RWPE1 (cell line): ENCODE results near the gene OSBPL9.
A peak's percentile ranks its signal among the peaks of the same experiment; 100 is the strongest.
"Not testable (repeated sequence)": the region's sequence is repeated elsewhere in the genome, so short reads cannot be mapped to it uniquely, and the experiment has no call there.

Experiments used
- CTCF ChIA-PET: fragments of 350-600 bp; sonication (Branson Sonifier 250); formaldehyde crosslinking; extraction: SDS; loops from one replicate; lab custom pipeline; 2021; lab: Yijun Ruan, JAX
- POLR2A ChIA-PET: fragments of 400-600 bp; formaldehyde crosslinking; extraction: SDS; loops from one replicate; lab custom pipeline; 2020; ENCODE audit warnings: antibody characterized with exemption; ENCODE audit not compliant: low non-redundant PET; lab: Yijun Ruan, JAX
- DNase-seq: peaks from one replicate; pipeline ENCODE4 v3.0.0; 2012; ENCODE audit warnings: low spot score
- H3K27ac ChIP-seq: fragments of 450-650 bp; 2 replicates; pipeline ENCODE4 v1.5.1; 2017
- TF ChIP-seq, protein P1 (sequence below): fragments of 450-650 bp; conservative IDR thresholded peaks from 2 replicates; pipeline ENCODE4 v1.5.1; 2017; ENCODE audit warnings: low read depth, mild to moderate bottlenecking

OSBPL9 gene

DNA sequence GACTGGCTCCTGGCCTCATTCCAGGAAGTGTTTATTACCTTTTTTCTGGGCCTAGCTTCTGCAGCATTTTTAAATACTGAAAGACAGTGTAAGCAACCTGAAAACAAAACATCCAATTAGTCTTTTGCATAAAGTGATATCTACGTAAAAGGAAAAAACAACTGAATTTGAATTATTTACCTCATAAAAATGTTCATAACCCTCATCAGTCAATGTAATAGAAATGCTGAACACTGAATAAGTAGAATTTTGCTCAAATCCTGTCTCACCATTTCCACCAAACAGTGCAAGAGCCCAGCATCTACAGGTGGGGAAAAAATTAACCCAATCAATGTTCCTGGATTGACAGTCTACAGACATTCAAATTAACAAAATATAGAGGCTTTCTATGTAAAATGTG lies 197.6 kb downstream of the OSBPL9 start:
- TF ChIP-seq, protein P1, sequence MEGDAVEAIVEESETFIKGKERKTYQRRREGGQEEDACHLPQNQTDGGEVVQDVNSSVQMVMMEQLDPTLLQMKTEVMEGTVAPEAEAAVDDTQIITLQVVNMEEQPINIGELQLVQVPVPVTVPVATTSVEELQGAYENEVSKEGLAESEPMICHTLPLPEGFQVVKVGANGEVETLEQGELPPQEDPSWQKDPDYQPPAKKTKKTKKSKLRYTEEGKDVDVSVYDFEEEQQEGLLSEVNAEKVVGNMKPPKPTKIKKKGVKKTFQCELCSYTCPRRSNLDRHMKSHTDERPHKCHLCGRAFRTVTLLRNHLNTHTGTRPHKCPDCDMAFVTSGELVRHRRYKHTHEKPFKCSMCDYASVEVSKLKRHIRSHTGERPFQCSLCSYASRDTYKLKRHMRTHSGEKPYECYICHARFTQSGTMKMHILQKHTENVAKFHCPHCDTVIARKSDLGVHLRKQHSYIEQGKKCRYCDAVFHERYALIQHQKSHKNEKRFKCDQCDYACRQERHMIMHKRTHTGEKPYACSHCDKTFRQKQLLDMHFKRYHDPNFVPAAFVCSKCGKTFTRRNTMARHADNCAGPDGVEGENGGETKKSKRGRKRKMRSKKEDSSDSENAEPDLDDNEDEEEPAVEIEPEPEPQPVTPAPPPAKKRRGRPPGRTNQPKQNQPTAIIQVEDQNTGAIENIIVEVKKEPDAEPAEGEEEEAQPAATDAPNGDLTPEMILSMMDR = no peak
- no peak for DNase-seq
- H3K27ac ChIP-seq = no peak overlapping the region
- ChIA-PET POLR2A (no interaction called here), CTCF (no interaction called here)

GRCh38 chr1:51818487-51818886 lies 201.6 kb downstream of the OSBPL9 start:
- POLR2A ChIA-PET = no interaction called here

GRCh38 chr1:51819021-51819420 lies 202.1 kb downstream of the OSBPL9 start:
- POLR2A ChIA-PET = not testable (repeated sequence)

More at GRCh38 chr1:51818487-51818886, 201.6 kb downstream of the OSBPL9 start:
- TF ChIP-seq, protein P1 = no peak
- CTCF ChIA-PET = no interaction called here
- no peak overlapping the region for H3K27ac ChIP-seq
- no peak for DNase-seq

DNA sequence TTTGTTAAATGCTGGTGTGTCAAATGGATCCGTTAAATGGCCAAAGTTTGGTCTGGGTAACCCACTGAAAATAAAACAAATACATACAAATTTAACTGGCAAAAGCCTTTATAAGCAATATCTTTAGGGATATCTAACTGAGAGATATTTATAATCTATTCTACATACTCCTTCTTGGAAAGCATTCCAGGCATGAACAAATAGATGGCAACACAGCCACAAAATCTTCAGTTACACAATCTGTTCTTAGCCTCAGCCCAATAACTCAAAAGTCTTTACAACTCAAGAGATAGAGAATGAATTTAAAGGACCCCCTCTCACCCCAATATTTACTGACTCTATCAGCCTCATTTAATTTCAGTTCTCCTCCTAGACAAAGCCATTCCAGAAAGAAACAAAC lies 202.9 kb downstream of the OSBPL9 start:
- DNase-seq = no peak
- ChIA-PET CTCF (no interaction called here), POLR2A (no interaction called here)
- TF ChIP-seq, protein P1 = no peak
- no peak overlapping the region for H3K27ac ChIP-seq

More at GRCh38 chr1:51819021-51819420, 202.1 kb downstream of the OSBPL9 start:
- DNase-seq, H3K27ac ChIP-seq, CTCF ChIA-PET: not testable (repeated sequence)

- peak overlapping the region; percentile 60 for H3K27ac ChIP-seq
- TF ChIP-seq, protein P1 = no peak
- peak; percentile 31 for DNase-seq
- ChIA-PET POLR2A (no interaction called here), CTCF (no interaction called here)
These were observed 212.2 kb downstream of the OSBPL9 start for GRCh38 chr1:51829058-51829457.

DNA sequence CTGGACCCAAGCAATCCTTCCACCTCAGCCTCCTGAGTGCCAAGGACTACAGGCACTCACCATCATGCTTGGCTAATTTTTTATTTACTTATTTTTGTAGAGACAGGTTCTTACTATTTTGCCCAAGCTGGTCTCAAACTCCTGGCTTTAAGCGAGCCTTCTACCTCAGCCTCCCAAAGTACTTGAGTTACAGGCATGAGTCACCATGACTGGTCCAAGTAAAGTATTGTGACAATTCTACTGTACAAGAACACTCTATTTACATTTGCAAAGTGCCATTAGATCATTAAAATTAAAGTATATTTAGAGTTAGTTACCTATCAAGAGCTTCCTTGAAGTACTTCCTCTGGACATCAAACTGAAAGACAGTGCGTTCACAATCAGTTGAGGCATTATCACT lies 216.8 kb downstream of the OSBPL9 start:
- no peak for DNase-seq
- no peak overlapping the region for H3K27ac ChIP-seq
- CTCF ChIA-PET = no interaction called here
- TF ChIP-seq, protein P1 = no peak
- POLR2A ChIA-PET = no interaction called here

- CTCF ChIA-PET = interaction anchor here (0.6 kb wide), 1 partner anchor 504 kb away, joined by 3 read pairs; no protein-coding TSS in a partner anchor
- TF ChIP-seq, protein P1 = no peak
- no peak for DNase-seq
- POLR2A ChIA-PET = no interaction called here
- H3K27ac ChIP-seq = no peak overlapping the region
These were observed 220.4 kb downstream of the OSBPL9 start for GRCh38 chr1:51837243-51837642.
